Germinal center (tissue), 1 donor: Measurements from ENCODE around the gene USP20.

Source experiments
- DNase-seq: peaks from one replicate; pipeline ENCODE4 v3.0.0; 2012; ENCODE audit warnings: mixed read lengths, low spot score

USP20 gene

DNA sequence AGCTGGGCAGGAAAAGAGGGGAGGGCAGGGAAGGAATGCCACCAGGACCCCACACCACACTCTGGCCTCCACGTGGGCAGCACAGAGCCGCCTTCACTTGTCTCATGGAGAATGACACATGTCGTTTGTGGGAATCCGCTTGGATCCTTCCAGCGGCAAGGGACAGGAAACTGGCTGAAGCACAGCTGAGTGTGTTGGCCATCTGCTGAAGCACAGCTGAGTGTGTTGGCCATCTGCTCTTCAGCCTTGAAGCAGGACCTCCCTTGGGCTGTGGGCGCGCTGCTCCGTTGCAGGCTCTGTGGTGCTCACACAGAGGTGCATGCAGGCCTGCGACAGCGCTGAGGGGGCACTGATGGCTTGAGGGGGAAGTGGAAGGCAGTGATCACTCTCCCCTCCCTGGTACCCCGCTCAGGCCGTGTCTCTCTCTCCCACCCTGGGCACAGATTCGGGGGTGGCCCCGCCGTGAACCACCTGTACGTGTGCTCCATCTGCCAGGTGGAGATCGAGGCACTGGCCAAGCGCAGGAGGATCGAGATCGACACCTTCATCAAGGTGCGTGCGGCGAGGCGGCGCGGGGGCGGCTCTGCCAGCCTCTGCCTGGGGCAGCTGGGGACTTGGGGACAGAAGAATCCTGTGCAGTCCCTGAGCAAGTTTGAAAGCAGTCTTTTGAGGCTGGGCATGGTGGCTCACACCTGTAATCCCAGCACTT, 40.6 kb downstream of the USP20 start:
- no peak for DNase-seq

GRCh38 chr9:129876815-129877214, 41.6 kb downstream of the USP20 start:
- no peak for DNase-seq

DNA sequence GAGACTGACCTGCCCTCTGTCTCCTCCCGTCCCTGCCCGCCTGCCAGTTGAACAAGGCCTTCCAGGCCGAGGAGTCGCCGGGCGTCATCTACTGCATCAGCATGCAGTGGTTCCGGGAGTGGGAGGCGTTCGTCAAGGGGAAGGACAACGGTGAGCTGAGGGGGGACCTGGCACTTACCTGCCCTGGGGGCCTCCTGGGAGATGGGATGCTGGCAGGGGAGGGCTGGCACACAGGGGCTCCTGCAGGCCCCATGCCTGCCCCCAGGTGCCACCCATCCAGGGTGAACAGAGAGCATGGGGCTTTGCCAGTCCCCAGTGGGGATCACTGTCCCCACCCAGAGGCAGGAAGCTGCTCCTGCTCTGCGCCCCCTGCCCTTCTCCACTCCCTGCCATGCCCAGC, 43.0 kb downstream of the USP20 start:
- DNase-seq: no peak

GRCh38 chr9:129879103-129879699, 43.9 kb downstream of the USP20 start:
- no peak for DNase-seq

DNA sequence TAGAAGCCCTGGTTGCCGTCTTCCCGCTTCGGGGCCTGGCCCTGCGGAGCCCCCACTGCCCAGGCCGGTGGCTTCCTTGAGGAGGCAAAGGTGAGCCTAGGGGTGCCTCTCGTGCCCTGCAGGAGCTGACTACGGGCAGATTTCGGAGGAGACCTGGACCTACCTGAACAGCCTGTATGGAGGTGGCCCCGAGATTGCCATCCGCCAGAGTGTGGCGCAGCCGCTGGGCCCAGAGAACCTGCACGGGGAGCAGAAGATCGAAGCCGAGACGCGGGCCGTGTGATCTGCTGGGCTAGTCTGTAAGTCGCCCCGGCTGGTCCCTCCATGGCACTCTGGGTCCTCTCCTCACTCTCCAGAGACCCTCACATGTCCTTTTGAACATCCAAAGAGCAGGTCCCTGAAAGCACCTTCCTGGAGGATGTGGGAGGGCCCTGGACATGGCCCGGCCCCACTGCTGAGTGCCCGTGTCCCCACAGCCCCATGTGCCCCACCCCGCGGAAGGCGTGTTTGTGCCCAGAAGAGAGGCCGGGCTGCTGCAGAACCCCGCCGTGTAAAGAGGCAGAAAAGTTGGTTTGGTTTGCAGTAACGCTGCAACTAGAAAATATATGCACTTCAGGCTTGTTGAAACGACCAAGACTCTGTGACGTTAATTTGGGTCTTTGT, 44.9 kb downstream of the USP20 start:
- DNase-seq: no peak

- DNase-seq: no peak
Observed at GRCh38 chr9:129880654-129881546, 45.6 kb downstream of the USP20 start.

DNA sequence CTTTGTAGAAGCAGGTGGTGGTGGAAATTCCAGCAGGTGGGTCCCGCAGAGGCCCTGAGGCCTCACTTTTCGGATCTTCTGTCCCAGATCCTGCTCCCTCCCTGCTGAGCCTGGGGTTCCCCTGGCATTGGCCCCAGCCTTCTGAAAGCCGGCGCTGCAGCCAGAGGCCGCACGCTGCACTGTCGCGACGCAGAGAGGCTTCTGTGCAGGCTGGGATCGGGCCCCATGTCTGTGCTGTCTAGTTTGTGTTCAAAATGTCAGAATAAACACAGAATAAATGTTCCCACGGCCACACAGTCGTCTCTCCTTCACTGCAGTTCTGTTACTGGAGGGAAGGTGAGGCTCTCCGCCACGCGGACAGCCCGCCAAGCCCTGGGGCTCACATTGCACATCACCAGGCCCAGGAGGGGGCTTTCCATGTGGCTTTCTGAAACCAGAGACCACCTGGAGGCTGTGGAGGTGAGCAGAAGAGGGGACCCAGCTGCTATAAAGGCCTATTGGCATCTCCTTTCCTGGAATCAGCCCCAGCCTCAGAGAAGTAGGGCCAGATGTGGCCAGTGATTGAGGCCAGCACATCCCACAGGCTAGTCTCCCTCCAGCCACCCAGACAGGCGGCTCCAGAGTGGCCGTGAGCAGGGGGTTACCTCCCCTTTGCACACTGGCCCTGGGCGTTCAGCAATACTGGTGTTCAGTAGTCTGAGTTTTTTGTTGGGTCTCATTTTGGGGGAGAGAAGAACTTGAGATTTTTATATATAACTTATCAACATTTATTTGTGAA, 46.5 kb downstream of the USP20 start:
- DNase-seq: no peak

GRCh38 chr9:129884220-129885017, 49.2 kb downstream of the USP20 start:
- peak; percentile 90 for DNase-seq

GRCh38 chr9:129885018-129885669, 49.9 kb downstream of the USP20 start:
- no peak for DNase-seq

GRCh38 chr9:129885670-129886106, 50.4 kb downstream of the USP20 start:
- DNase-seq: peak; percentile 77

DNA sequence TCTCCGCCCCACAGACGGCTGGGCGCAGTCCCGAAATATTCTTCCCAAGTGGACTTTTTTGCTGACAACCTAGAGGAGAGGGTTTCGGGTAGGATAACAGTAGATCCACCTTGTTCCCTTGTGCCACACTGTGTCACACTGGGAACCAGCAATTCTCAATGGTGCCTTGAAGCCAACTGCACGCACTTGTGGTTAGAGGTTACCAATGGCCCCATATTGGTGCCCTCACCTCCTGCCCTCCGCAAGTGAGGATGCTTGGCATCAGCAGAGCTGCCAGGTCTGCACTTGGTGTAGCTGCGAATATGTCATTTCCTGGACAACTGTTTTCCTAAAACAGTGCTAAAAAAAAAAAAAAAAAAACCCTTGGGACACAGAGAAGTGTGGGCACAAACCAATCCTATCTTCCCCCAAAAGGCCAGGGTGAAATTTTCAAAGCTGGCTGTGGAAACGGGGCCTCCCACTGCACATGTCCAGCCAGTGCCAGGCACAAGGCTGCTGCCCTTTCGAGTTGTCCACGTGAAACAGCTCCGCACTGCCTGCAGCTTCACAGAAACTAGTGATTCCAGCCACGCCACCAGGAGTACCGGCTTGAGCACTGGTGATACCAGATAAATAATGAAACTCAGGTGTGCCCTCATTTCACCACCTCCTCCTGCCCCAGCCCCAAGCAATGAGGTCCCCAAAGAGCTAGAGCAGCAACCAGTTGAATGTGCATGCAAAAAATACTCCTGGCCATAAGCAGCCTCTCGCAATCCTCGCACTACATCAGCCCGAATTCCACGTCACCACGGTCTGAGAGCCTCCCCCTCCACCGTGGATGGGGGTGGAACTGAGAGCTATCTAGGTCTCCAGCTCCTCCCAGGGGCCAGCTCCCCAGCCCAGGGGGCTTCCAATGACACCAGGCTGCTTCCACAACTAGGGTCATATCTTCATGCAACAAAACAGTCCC, 51.2 kb downstream of the USP20 start:
- DNase-seq: no peak

GRCh38 chr9:129887334-129888292, 52.4 kb downstream of the USP20 start:
- DNase-seq: no peak

GRCh38 chr9:129888293-129889121, 53.2 kb downstream of the USP20 start:
- peak; percentile 75 for DNase-seq

- DNase-seq: no peak
Observed at GRCh38 chr9:129889122-129889940, 54.1 kb downstream of the USP20 start.

GRCh38 chr9:129889941-129890717, 54.9 kb downstream of the USP20 start:
- DNase-seq: no peak
